H7 (cell line): ENCODE data around the gene FAM47B. TPM values are rescaled to one million over a fixed set of nuclear protein-coding genes. Genes with fewer than 3 reads are reported as not detected.

Source experiments
- DNase-seq: peaks from one replicate; pipeline ENCODE4 v3.0.0; 2012
- H3K27me3 ChIP-seq: 2 replicates; pipeline ENCODE4 v1.6.0; 2011; ENCODE audit warnings: mild to moderate bottlenecking, low read length; ENCODE audit not compliant: control insufficient read depth, insufficient read depth
- H3K36me3 ChIP-seq: replicated peaks from 2 replicates; pipeline ENCODE4 v1.5.1; 2011; ENCODE audit warnings: low read length; ENCODE audit not compliant: control insufficient read depth, insufficient read depth
- H3K4me3 ChIP-seq: 2 replicates; pipeline ENCODE4 v1.5.1; 2011; ENCODE audit warnings: low read depth, mild to moderate bottlenecking, control low read depth, low read length, moderate library complexity; ENCODE audit not compliant: insufficient read depth
- total RNA-seq: library from RNA; depleted of rRNA; stranded (reverse); fragments of >200 nt; shearing (Covaris generic); gene quantifications from 2 replicates; pipeline ENCODE4 v1.2.3, GENCODE V29; 2014

Gene FAM47B
- total RNA-seq, 1 experiment from 2014 or later = not detected

- no peak for DNase-seq
- Histone ChIP-seq H3K4me3 (no peak overlapping the region), H3K27me3 (no peaks in the 10 kb centered on the region), H3K36me3 (no peaks in the 10 kb centered on the region)
Measured at GRCh38 chrX:34978171-34978570, 35.6 kb downstream of the FAM47B start.

GRCh38 chrX:34987646-34988045 is 45.0 kb downstream of the FAM47B start:
- Histone ChIP-seq H3K4me3 (no peak overlapping the region), H3K27me3 (no peaks in the 10 kb centered on the region; the same call in 1 of the 2 replicates), H3K36me3 (no peaks in the 10 kb centered on the region)
- no peak for DNase-seq
